H1 (cell line): Measurements from ENCODE around the gene PAX4.

Experiments
- BACH1 ChIP-seq: IDR thresholded peaks from 2 replicates; pipeline ENCODE4 v1.6.1; 2012; ENCODE audit warnings: low read length, improper control_type of control experiment
- EZH2 ChIP-seq: fragments of 200-600 bp; sonication (generic); IDR thresholded peaks from 2 replicates; pipeline ENCODE4 v1.7.1; 2012; ENCODE audit warnings: low read depth, mild to moderate bottlenecking, moderate library complexity, low read length, inconsistent platforms; ENCODE audit not compliant: severe bottlenecking
- TF ChIP-seq, protein P1 (sequence below), 3 experiments: IDR thresholded peaks; 1 replicate in 2 of 3; 2 replicates in 1 of 3; pipeline versions ENCODE4 v1.5.1 to v1.6.1; 2011; ENCODE audit warnings: low read length in 3 of 3, mild to moderate bottlenecking in 3 of 3, inconsistent platforms in 2 of 3, low read depth in 1 of 3, moderate library complexity in 1 of 3; ENCODE audit not compliant: insufficient read depth in 1 of 3; ENCODE audit errors: control extremely low read depth in 1 of 3

DNA sequence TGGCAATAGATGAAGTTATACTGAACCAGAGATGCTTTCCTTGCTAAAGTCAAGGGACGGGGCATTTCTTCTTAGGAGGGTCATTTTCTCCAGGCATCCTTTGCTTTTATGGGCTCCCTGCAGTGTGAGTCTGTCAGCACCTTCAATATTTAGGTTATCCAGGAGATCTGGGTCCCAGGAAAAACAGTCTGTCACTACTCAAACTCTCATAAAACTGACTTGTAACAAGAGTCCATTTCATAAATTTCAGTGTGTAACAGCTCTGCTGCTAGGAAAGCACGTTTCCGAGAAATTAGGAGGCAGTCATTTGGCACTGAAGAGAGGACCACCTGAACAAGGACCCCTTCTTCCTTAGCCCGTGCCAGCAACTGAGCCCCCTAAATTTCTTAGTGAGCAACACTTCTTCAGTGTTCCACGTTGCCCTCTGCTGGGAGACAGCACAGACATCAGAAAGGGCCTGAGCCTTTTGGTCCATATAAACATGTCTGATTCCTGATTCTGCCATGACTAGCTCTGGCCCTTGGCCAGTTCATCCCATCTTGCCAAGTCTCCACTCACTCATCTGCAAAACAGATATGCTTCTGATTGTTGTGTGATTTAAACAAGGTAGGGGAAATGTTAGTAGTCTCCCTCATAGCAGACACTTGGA, 39.8 kb downstream of the PAX4 start:
- TF ChIP-seq, protein P1, sequence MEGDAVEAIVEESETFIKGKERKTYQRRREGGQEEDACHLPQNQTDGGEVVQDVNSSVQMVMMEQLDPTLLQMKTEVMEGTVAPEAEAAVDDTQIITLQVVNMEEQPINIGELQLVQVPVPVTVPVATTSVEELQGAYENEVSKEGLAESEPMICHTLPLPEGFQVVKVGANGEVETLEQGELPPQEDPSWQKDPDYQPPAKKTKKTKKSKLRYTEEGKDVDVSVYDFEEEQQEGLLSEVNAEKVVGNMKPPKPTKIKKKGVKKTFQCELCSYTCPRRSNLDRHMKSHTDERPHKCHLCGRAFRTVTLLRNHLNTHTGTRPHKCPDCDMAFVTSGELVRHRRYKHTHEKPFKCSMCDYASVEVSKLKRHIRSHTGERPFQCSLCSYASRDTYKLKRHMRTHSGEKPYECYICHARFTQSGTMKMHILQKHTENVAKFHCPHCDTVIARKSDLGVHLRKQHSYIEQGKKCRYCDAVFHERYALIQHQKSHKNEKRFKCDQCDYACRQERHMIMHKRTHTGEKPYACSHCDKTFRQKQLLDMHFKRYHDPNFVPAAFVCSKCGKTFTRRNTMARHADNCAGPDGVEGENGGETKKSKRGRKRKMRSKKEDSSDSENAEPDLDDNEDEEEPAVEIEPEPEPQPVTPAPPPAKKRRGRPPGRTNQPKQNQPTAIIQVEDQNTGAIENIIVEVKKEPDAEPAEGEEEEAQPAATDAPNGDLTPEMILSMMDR (IDR thresholded peaks at IDR 0.05; ENCODE audit: control extremely low read depth in 1 of 3, insufficient read depth in 1 of 3, low read depth in 1 of 3, low read length in 3 of 3) = peak; percentile 26 to 55 (median 54)
- no peak for TF ChIP-seq EZH2
- no peak for TF ChIP-seq BACH1
